GM12878 (cell line): Measurements from ENCODE around the gene METTL8.

Experiments used
- FOXK2 ChIP-seq: fragments of 450-650 bp; IDR thresholded peaks from 2 replicates; pipeline ENCODE4 v1.6.1; 2017; ENCODE audit warnings: mild to moderate bottlenecking, moderate library complexity
- NR2C1 ChIP-seq: fragments of 450-650 bp; IDR thresholded peaks from 2 replicates; pipeline ENCODE4 v1.6.1; 2017; ENCODE audit warnings: antibody characterized with exemption, mild to moderate bottlenecking, moderate library complexity
- POLR2A ChIP-seq: IDR thresholded peaks from 2 replicates; pipeline ENCODE4 v1.6.1; 2011; ENCODE audit warnings: low read depth, mild to moderate bottlenecking, low read length
- ZSCAN29 ChIP-seq: fragments of 450-650 bp; IDR thresholded peaks from 2 replicates; pipeline ENCODE4 v1.6.1; 2017; ENCODE audit warnings: mild to moderate bottlenecking, moderate library complexity
- TF ChIP-seq, protein P1 (sequence below): IDR thresholded peaks from 2 replicates; pipeline ENCODE4 v1.6.1; 2012; ENCODE audit warnings: mild to moderate bottlenecking, low read depth, low read length
- TF ChIP-seq, protein P2 (sequence below), 3 experiments: IDR thresholded peaks in 2 of 3; conservative IDR thresholded peaks in 1 of 3; 2 replicates each; pipeline ENCODE4 v1.5.1; 2011; ENCODE audit warnings: low read depth in 3 of 3, low read length in 3 of 3, mild to moderate bottlenecking in 3 of 3, control low read depth in 2 of 3, moderate library complexity in 2 of 3, inconsistent platforms in 1 of 3, mixed read lengths in 1 of 3; ENCODE audit not compliant: control insufficient read depth in 2 of 3, insufficient read depth in 1 of 3; ENCODE audit errors: extremely low read depth in 1 of 3
- TF ChIP-seq, protein P3 (sequence below): IDR thresholded peaks from 2 replicates; pipeline ENCODE4 v1.6.1; 2012; ENCODE audit warnings: low read length, inconsistent platforms

DNA sequence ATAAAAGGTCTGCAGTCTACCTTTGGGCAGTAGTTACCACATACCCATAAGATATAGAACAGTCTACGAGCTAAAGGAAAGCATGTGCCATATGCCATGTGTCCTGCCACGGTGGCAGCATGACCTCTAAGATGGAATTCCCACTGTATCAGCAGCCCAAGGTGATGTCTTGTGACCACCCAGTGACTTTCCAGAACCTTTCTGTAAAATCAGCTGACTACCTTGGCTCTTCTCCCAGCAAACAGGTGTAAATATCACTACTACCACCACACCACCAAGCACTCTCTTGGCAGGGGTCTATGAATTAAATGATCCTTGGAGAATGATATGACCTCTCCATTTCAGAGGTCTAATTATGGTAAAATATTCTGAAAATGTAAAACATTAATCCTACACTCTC is 99.6 kb downstream of the METTL8 start:
- TF ChIP-seq, protein P1, sequence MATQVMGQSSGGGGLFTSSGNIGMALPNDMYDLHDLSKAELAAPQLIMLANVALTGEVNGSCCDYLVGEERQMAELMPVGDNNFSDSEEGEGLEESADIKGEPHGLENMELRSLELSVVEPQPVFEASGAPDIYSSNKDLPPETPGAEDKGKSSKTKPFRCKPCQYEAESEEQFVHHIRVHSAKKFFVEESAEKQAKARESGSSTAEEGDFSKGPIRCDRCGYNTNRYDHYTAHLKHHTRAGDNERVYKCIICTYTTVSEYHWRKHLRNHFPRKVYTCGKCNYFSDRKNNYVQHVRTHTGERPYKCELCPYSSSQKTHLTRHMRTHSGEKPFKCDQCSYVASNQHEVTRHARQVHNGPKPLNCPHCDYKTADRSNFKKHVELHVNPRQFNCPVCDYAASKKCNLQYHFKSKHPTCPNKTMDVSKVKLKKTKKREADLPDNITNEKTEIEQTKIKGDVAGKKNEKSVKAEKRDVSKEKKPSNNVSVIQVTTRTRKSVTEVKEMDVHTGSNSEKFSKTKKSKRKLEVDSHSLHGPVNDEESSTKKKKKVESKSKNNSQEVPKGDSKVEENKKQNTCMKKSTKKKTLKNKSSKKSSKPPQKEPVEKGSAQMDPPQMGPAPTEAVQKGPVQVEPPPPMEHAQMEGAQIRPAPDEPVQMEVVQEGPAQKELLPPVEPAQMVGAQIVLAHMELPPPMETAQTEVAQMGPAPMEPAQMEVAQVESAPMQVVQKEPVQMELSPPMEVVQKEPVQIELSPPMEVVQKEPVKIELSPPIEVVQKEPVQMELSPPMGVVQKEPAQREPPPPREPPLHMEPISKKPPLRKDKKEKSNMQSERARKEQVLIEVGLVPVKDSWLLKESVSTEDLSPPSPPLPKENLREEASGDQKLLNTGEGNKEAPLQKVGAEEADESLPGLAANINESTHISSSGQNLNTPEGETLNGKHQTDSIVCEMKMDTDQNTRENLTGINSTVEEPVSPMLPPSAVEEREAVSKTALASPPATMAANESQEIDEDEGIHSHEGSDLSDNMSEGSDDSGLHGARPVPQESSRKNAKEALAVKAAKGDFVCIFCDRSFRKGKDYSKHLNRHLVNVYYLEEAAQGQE = no peak
- TF ChIP-seq NR2C1 = no peak
- TF ChIP-seq FOXK2 = no peak
- TF ChIP-seq, protein P2, sequence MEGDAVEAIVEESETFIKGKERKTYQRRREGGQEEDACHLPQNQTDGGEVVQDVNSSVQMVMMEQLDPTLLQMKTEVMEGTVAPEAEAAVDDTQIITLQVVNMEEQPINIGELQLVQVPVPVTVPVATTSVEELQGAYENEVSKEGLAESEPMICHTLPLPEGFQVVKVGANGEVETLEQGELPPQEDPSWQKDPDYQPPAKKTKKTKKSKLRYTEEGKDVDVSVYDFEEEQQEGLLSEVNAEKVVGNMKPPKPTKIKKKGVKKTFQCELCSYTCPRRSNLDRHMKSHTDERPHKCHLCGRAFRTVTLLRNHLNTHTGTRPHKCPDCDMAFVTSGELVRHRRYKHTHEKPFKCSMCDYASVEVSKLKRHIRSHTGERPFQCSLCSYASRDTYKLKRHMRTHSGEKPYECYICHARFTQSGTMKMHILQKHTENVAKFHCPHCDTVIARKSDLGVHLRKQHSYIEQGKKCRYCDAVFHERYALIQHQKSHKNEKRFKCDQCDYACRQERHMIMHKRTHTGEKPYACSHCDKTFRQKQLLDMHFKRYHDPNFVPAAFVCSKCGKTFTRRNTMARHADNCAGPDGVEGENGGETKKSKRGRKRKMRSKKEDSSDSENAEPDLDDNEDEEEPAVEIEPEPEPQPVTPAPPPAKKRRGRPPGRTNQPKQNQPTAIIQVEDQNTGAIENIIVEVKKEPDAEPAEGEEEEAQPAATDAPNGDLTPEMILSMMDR (IDR thresholded peaks at IDR 0.05 in 2 of 3, conservative IDR thresholded peaks at IDR 0.05 in 1 of 3; ENCODE audit: control insufficient read depth in 2 of 3, extremely low read depth in 1 of 3, insufficient read depth in 1 of 3, low read depth in 3 of 3, low read length in 3 of 3) = no peak
- TF ChIP-seq, protein P3, sequence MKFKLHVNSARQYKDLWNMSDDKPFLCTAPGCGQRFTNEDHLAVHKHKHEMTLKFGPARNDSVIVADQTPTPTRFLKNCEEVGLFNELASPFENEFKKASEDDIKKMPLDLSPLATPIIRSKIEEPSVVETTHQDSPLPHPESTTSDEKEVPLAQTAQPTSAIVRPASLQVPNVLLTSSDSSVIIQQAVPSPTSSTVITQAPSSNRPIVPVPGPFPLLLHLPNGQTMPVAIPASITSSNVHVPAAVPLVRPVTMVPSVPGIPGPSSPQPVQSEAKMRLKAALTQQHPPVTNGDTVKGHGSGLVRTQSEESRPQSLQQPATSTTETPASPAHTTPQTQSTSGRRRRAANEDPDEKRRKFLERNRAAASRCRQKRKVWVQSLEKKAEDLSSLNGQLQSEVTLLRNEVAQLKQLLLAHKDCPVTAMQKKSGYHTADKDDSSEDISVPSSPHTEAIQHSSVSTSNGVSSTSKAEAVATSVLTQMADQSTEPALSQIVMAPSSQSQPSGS = no peak
- TF ChIP-seq ZSCAN29 = no peak
- no peak for TF ChIP-seq POLR2A
